ENCODE measurements around the gene DCTN3.

DCTN3 gene

GRCh38 chr9:34623374-34624235, 3.3 kb upstream of the DCTN3 start:
- DNase-seq (ENCODE audit: low read depth), result no peak

GRCh38 chr9:34615132-34615531, 5.2 kb downstream of the DCTN3 start:
- no peak for DNase-seq (ENCODE audit: low read depth)

- peak; percentile 88 for DNase-seq (ENCODE audit: low read depth)
These were observed 7.4 kb downstream of the DCTN3 start for GRCh38 chr9:34612788-34613390.

- peak; percentile 90 for DNase-seq (ENCODE audit: low read depth)
These were observed 8.2 kb downstream of the DCTN3 start, which contains the start of gene RPP25L for GRCh38 chr9:34611811-34612787. TSS of gene RPP25L (minus strand) at chr9:34612097. CDS start at chr9:34611296, 801 bp downstream.

- DNase-seq (ENCODE audit: low read depth), result no peak
These were observed 9.0 kb downstream of the DCTN3 start for GRCh38 chr9:34611251-34611810.

GRCh38 chr9:34610434-34611206, 9.7 kb downstream of the DCTN3 start:
- no peak for DNase-seq (ENCODE audit: low read depth)

- DNase-seq (ENCODE audit: low read depth), result no peak
These were observed 13.0 kb downstream of the DCTN3 start for GRCh38 chr9:34607331-34607730.

- DNase-seq (ENCODE audit: low read depth), result no peak
These were observed 13.4 kb downstream of the DCTN3 start for GRCh38 chr9:34606905-34607304.

GRCh38 chr9:34606190-34606589, 14.1 kb downstream of the DCTN3 start:
- DNase-seq (ENCODE audit: low read depth), result no peak

GRCh38 chr9:34603610-34604231, 16.6 kb downstream of the DCTN3 start:
- DNase-seq (ENCODE audit: low read depth), result peak; percentile 80

- no peak for DNase-seq (ENCODE audit: low read depth)
These were observed 18.2 kb downstream of the DCTN3 start for GRCh38 chr9:34601937-34602573.

- no peak for DNase-seq (ENCODE audit: low read depth)
These were observed 19.4 kb downstream of the DCTN3 start for GRCh38 chr9:34600908-34601307.

GRCh38 chr9:34599546-34599945, 20.7 kb downstream of the DCTN3 start:
- DNase-seq (ENCODE audit: low read depth), result no peak

- DNase-seq (ENCODE audit: low read depth), result no peak
These were observed 26.1 kb downstream of the DCTN3 start for GRCh38 chr9:34594177-34594576.

GRCh38 chr9:34592895-34593601, 27.2 kb downstream of the DCTN3 start:
- peak; percentile 21 for DNase-seq (ENCODE audit: low read depth)

- DNase-seq (ENCODE audit: low read depth), result no peak
These were observed 28.1 kb downstream of the DCTN3 start for GRCh38 chr9:34591917-34592866.

- DNase-seq (ENCODE audit: low read depth), result peak; percentile 81
These were observed 28.9 kb downstream of the DCTN3 start for GRCh38 chr9:34591248-34591916.

All from ELR (cell line).